ENCODE results near the gene ZNF827. TPM values are rescaled to one million over a fixed set of nuclear protein-coding genes. Genes with fewer than 3 reads are reported as not detected.

Gene ZNF827
- total RNA-seq, 4 donors from 2014 or later: 23.9 to 52.3 (median 29.3) TPM

DNA sequence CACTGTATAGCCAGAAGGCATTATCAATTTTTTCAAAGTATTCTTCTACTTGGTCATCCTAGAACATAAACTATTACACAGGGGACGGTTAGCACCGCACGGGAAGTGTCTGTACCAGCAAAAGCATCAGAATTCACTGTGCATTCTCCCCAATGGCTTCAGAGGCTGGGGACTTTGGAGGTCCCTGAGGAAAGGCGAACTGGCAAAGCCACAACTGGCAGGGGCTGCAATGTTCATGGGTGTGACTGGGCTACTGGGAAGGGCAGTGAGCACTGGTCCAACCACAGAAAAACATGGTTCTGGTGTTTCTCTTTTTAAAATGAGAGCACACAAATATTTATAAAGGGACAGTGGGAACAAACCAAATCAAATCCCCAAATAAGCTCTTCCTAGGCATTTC, 175.2 kb downstream of the ZNF827 start:
- no peak for DNase-seq
- 94% methylated on average over 4 of the region's 4 CpGs for WGBS, 2 donors
- Histone ChIP-seq H3K27me3 (no peaks in the 10 kb centered on the region), H3K27ac (no peak overlapping the region), H3K4me1 (no peaks in the 10 kb centered on the region), H3K36me3 (peaks cover 32 to 36% of the 10 kb centered on the region in 2 donors), H3K4me3 (replicated peaks in 1 of 3) (no peak overlapping the region), H3K9me3 (no peaks in the 10 kb centered on the region)
- TF ChIP-seq, protein P1, sequence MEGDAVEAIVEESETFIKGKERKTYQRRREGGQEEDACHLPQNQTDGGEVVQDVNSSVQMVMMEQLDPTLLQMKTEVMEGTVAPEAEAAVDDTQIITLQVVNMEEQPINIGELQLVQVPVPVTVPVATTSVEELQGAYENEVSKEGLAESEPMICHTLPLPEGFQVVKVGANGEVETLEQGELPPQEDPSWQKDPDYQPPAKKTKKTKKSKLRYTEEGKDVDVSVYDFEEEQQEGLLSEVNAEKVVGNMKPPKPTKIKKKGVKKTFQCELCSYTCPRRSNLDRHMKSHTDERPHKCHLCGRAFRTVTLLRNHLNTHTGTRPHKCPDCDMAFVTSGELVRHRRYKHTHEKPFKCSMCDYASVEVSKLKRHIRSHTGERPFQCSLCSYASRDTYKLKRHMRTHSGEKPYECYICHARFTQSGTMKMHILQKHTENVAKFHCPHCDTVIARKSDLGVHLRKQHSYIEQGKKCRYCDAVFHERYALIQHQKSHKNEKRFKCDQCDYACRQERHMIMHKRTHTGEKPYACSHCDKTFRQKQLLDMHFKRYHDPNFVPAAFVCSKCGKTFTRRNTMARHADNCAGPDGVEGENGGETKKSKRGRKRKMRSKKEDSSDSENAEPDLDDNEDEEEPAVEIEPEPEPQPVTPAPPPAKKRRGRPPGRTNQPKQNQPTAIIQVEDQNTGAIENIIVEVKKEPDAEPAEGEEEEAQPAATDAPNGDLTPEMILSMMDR (IDR thresholded peaks at IDR 0.05): no peak
- no peak for TF ChIP-seq POLR2A (IDR thresholded peaks at IDR 0.05)
- intact Hi-C loops (cut with DNase I): no loop called here

DNA sequence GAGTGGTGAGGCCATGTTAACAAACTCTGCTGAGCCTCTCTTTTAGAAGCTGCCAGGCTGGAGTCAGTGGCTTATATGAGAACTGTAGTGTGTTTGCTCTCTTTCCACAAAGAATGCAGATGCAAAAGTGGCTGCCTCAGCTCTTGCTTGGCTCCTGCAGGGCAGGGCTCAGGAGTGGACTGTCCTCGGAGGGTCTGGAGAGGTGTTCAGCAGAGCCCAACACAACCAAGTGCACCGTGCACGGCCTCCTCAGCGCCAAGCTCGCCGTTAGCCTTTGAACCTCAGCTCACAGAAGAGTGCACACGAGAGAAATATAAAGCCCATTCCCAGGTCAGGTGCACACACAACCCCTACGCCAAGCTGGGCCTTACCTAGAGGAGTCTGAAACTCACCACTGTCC, 175.9 kb downstream of the ZNF827 start:
- H3K4me3 ChIP-seq (replicated peaks in 1 of 3): no peak overlapping the region
- peaks cover 32 to 36% of the 10 kb centered on the region in 2 donors for H3K36me3 ChIP-seq
- WGBS, 2 donors: 97 to 98% methylated on average over 6 to 8 of the region's 8 CpGs
- intact Hi-C loops (cut with DNase I): no loop called here
- no peaks in the 10 kb centered on the region for H3K27me3 ChIP-seq
- H3K27ac ChIP-seq: no peak overlapping the region
- DNase-seq: no peak
- H3K9me3 ChIP-seq: no peaks in the 10 kb centered on the region
- H3K4me1 ChIP-seq: no peaks in the 10 kb centered on the region
- no peak for TF ChIP-seq POLR2A (IDR thresholded peaks at IDR 0.05)
- TF ChIP-seq, protein P1 (IDR thresholded peaks at IDR 0.05): no peak

DNA sequence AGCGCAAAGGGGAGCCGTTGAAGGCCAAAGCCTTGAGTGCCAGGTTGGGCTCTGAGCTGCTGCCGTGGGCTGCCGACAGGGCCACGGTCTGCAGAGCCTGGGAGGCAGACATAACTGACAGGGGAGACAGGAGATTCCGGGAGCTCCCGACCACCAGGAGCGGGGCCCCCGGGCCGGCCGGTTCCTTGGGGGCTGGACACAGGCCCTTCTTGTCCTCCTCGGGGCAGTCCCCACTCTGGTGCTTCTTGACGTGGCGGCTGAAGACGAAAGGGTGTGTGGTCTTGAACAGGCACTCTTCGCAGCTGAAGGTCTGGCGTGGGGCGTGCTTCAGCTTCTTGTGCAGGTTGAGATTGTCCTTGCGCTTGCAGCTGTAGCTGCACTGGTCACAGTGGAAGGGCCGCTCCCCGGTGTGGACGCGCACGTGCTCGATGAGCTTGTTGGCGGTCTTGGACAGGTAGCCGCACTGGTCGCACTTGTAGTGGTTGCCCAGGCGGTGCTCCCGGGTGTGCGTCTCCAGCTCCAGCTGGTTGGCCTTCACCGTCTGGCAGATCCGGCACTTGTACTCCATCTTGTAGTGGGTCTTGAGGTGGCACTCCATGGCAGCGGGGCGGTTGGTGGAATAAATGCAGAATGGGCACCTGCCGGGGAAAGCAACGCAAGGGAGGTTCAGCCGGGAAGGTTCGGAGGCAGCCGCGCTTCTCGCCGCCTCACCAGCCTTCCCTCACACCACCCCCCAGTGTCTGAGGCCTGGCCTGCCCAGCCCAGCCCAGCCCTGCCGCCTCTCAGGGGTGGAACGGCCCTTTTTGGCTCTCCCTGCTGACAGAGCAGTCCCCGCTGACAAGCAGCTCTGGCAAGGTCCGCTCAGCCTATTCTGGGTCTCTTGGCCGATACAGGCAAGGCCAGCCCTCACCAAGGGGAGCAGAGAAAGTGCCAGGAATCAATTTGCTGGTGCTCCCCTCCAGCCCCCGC, 177.4 kb downstream of the ZNF827 start:
- H3K9me3 ChIP-seq: no peaks in the 10 kb centered on the region
- intact Hi-C loops (cut with DNase I): no loop called here
- no peak overlapping the region for H3K4me3 ChIP-seq (replicated peaks in 1 of 3)
- 97 to 98% methylated on average over 29 to 33 of the region's 49 CpGs for WGBS, 2 donors
- H3K36me3 ChIP-seq: peaks cover 32 to 36% of the 10 kb centered on the region in 2 donors
- H3K27me3 ChIP-seq: no peaks in the 10 kb centered on the region
- no peak overlapping the region for H3K27ac ChIP-seq
- no peak for TF ChIP-seq POLR2A (IDR thresholded peaks at IDR 0.05)
- TF ChIP-seq, protein P1 (IDR thresholded peaks at IDR 0.05): no peak
- DNase-seq: no peak
- H3K4me1 ChIP-seq: no peaks in the 10 kb centered on the region

DNA sequence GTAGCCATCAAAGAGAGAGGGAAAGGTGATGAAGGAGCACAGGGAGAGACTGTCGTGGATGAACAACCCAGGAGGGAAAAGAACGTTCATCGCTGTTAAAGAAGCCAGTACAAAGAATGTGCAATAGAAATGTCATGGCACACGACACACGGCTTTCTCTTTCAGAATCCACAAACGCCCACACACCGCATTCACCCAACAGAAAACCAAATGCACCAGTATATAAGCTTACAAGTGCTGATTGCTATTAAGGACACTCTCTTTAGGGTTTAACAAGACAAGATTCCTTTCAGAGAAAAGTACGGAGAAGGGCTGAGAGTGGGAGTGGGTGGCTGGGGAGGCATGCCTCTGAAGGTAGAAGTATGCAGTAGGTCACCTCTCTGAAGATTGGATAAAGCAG, 178.4 kb downstream of the ZNF827 start:
- Histone ChIP-seq H3K9me3 (no peaks in the 10 kb centered on the region), H3K27me3 (no peaks in the 10 kb centered on the region), H3K36me3 (peaks cover 24 to 29% of the 10 kb centered on the region in 2 donors), H3K27ac (no peak overlapping the region), H3K4me1 (no peaks in the 10 kb centered on the region), H3K4me3 (replicated peaks in 1 of 3) (no peak overlapping the region)
- intact Hi-C loops (cut with DNase I): no loop called here
- 91 to 94% methylated on average over 8 of the region's 8 CpGs for WGBS, 2 donors
- no peak for TF ChIP-seq POLR2A (IDR thresholded peaks at IDR 0.05)
- TF ChIP-seq, protein P1 (IDR thresholded peaks at IDR 0.05): no peak
- DNase-seq: no peak

DNA sequence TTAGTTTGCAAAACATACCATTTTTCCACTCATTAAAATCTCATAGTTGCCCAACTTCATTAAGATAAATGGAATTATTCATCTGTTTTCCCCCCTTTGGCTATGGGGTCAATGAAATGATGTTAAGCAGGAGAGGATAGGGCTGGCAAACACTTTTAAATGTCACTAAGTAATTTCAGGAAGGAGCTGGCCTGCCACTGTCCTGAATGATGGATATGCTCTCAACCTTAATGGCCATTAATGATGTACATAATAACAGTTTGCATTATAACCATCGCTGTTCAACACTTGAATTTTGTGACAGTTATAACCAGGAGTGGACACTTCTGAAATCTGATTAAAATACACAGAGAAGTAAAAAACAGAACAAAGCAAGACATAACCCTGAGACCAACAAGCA, 181.4 kb downstream of the ZNF827 start:
- 79 to 92% methylated on average over 1 of the region's 1 CpG for WGBS, 2 donors
- intact Hi-C loops (cut with DNase I): no loop called here
- Histone ChIP-seq H3K27me3 (no peaks in the 10 kb centered on the region), H3K9me3 (no peaks in the 10 kb centered on the region), H3K27ac (no peak overlapping the region), H3K36me3 (peaks cover 7 to 8% of the 10 kb centered on the region in 2 donors), H3K4me1 (no peaks in the 10 kb centered on the region), H3K4me3 (replicated peaks in 1 of 3) (no peak overlapping the region)
- DNase-seq: no peak
- TF ChIP-seq, protein P1 (IDR thresholded peaks at IDR 0.05): no peak
- TF ChIP-seq POLR2A (IDR thresholded peaks at IDR 0.05): no peak

All from thyroid gland (tissue), 4 donors.